SH-SY5Y (cell line): ENCODE results near the gene ST6GALNAC2.

Source experiments
- GATA2 ChIP-seq: IDR thresholded peaks from 2 replicates; pipeline ENCODE4 v1.6.1; 2011; ENCODE audit warnings: mild to moderate bottlenecking, low read depth, low read length
- GATA3 ChIP-seq: IDR thresholded peaks from 2 replicates; pipeline ENCODE4 v1.6.1; 2011; ENCODE audit warnings: low read depth, mild to moderate bottlenecking, low read length, moderate library complexity

ST6GALNAC2 gene

DNA sequence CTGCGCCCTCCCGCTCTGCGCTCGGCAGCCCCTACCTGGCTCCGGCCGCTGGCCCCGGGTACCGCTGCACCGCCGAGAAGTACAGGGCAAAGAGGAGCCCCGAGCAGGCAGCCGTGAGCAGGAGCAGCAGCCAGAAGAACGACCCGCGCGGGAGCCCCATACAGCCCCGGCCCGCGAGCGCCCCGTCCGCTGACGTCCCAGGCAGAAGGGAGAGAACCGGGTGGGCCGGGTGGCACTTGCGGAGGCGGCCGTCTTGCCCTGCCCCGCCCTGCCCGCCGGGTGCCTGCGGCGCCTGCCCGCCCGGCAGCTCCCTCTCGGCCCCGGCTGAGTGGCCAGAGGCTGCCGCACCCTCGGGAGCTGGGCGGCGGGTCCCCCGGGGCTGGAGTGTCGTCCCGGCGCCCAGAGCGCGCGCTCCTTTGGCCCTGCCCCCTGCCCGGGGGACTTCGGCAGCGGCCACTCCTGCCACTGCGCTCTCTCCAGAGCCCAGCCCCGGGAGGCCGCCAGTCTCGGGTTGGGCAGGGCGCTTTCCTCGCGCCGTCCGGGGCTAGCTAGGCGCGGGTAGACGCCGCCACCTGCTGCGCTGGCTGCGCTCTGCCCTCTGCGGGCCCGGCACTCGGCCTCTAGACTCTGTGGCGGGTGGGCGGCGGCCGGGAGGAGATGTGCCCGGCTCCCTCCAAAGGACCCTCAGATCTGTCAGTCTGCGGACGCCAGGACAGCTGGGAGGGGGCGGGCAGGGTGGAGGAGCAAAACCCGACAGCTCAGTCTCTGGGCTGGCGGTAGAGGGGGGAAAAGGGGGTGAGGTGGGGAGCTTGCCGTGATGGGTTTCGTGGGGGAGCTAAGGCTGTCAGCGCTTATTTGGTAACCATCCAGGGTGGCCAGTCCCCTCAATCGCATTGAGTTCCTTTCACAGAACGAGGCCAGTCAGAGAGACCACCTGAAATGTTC is at the start of gene ST6GALNAC2:
Gene ST6GALNAC2 (minus strand): TSS at position 212 of the 945 bp plus-strand sequence. CDS start 52 bp downstream, at position 160.
- TF ChIP-seq GATA2: no peak
- TF ChIP-seq GATA3: no peak

DNA sequence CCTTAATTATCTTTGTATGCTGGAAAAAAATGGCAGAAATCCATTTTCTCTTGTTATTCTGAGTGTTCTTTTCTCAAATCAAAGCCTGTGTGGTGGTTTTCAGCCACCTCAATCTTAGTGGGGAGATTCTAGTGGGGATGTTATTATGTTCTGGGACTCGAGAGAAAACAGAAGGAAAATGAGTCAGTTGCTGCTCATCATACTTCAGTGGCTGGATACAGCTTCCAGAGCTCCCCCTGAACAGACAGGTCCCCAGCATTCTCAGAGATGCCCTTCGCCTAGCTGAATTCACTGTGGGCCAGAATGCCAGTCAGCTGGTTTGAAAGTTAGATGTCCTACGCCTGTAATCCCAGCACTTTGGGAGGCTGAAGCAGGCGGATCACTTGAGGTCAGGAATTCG is 49.4 kb upstream of the ST6GALNAC2 start:
- TF ChIP-seq GATA2 (no peak), GATA3 (no peak)

DNA sequence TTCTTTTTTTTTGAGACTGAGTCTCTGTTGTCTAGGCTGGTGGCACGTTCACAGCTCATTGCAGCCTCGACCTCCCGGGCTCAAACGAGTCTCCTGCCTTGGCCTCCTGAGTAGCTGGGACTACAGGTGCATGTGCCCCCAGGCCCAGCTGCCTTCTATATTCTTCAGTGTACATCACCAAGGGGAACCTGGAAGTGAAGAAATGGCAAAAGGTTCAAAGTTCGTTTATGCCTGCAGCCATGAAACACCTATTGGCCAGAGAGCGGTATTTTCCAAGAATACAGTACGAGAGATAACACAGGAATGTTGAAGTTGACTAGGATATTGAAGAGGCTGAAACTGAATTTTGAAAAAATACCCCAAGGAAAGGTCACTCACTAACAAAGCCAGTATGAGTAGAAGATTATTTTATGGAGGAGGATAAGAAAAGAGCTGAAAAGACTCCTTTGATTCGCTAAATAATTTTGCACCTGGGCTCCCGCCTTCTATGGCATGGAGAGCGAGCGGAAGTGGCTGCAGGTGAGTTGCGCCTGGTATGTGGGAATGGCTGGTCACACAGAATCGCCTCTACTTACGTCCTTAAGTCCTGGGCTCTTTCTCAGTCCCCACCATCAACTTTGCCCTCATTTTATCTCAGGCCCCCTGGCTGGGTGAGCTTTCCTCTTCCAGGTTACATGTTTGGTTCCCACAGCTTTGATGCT is 48.1 kb upstream of the ST6GALNAC2 start:
- TF ChIP-seq GATA3: no peak
- TF ChIP-seq GATA2: no peak

- TF ChIP-seq GATA2 (no peak), GATA3 (no peak)
Observed at GRCh38 chr17:76631821-76632565, 46.3 kb upstream of the ST6GALNAC2 start.

GRCh38 chr17:76630151-76630550 is 44.5 kb upstream of the ST6GALNAC2 start:
- TF ChIP-seq GATA3 (no peak), GATA2 (no peak)

GRCh38 chr17:76627510-76627909 is 41.9 kb upstream of the ST6GALNAC2 start:
- TF ChIP-seq GATA2 (no peak), GATA3 (no peak)

- no peak for TF ChIP-seq GATA2
- no peak for TF ChIP-seq GATA3
Observed at GRCh38 chr17:76626442-76626841, 40.8 kb upstream of the ST6GALNAC2 start.

- no peak for TF ChIP-seq GATA3
- TF ChIP-seq GATA2: no peak
Observed at GRCh38 chr17:76625496-76625895, 39.8 kb upstream of the ST6GALNAC2 start.

GRCh38 chr17:76623271-76624146 is 37.8 kb upstream of the ST6GALNAC2 start:
- TF ChIP-seq GATA2 (no peak), GATA3 (no peak)

DNA sequence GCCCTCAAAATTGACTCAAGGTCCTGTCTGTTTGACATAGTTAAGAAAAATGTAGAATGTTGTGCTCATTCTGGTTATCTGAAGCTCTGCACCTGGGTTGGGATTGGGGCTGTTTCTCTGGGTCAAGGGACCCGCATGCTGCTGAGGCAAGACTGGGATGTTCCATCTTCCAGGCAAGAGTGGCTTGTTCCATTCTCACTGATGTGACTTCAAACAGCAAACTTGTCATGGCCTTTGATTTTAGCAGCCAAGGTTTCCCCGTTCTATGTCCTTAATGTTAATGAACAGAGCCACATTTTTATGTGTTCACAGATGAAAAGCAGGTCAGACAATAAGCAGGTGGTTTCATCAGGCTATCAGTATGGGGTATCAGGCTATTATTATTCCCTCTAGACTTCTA is 32.2 kb upstream of the ST6GALNAC2 start:
- no peak for TF ChIP-seq GATA2
- TF ChIP-seq GATA3: no peak

- TF ChIP-seq GATA3 (no peak), GATA2 (no peak)
Observed at GRCh38 chr17:76614912-76615617, 29.4 kb upstream of the ST6GALNAC2 start.

DNA sequence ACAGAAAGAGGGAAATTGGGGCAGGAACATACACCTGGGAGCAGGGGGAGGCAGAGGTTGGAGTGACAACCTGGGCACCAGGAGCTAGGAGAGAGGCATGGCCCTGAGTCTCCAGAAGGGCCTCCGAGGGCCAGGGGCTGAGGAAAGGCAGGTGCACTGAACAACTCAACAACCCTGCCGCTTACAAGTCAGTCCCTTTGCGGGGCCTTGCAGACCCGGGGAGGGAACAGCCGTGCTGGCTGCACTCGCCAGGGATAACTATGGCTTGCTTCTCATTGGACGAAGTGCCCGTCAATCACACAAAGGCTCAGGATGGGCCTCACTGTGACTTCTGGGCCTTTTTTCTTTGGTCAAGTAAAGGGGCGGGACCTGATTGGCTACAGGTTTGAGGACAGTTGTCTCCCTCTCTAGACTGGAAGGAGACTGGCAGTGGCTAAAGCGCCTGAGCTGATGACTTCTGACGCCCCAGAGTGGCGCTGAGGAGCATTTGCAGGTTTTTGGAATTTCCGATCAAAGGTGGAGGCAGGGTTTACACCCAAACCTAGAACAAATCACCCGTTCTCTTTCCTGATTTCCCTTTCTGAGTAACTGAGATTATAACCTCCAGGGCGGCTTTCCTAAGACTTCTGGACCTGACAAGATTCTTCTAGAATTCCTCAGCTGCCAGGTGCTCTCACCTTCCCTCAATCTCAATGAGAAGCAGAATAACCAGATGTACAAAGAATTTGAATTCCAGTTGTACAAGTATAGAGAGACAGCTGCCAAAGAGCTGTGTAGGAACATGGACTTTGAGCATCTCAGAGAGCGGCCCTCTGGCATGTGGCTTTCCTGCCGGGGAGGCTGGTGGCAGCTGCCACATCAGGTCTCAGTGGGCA is 27.6 kb upstream of the ST6GALNAC2 start:
- no peak for TF ChIP-seq GATA2
- no peak for TF ChIP-seq GATA3

DNA sequence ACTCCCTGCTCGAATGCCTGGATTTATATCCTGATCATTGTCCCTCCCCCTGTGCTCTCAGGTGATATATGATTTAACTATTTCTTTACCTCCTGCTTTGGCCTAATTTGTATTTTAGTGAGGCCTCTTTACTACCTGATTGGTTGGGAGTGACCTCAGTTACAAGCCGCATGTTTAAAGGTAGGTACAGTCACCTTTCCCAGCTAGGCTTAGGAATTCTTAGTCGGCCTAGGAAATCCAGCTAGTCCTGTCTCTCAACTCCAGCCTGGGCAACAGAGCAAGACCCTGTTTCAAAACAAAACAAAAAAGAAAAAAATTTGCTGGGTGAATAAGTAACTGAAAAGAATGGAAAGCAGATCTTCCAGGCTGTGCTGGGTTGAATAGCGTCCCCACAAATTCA is 26.8 kb upstream of the ST6GALNAC2 start:
- TF ChIP-seq GATA2 (no peak), GATA3 (no peak)
